ENCODE measurements around the gene PYROXD2.

The PYROXD2 gene

GRCh38 chr10:98367604-98368451 lies 47.2 kb downstream of the PYROXD2 start:
- TF ChIP-seq, protein P1, sequence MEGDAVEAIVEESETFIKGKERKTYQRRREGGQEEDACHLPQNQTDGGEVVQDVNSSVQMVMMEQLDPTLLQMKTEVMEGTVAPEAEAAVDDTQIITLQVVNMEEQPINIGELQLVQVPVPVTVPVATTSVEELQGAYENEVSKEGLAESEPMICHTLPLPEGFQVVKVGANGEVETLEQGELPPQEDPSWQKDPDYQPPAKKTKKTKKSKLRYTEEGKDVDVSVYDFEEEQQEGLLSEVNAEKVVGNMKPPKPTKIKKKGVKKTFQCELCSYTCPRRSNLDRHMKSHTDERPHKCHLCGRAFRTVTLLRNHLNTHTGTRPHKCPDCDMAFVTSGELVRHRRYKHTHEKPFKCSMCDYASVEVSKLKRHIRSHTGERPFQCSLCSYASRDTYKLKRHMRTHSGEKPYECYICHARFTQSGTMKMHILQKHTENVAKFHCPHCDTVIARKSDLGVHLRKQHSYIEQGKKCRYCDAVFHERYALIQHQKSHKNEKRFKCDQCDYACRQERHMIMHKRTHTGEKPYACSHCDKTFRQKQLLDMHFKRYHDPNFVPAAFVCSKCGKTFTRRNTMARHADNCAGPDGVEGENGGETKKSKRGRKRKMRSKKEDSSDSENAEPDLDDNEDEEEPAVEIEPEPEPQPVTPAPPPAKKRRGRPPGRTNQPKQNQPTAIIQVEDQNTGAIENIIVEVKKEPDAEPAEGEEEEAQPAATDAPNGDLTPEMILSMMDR (IDR thresholded peaks at IDR 0.05; ENCODE audit: low read length, missing control alignments): no peak
- H3K4me3 ChIP-seq (replicated peaks; ENCODE audit: low read depth, low read length): no peak overlapping the region
- DNase-seq (ENCODE audit: low read depth): no peak

GRCh38 chr10:98366062-98366530 lies 48.9 kb downstream of the PYROXD2 start:
- TF ChIP-seq, protein P1 (IDR thresholded peaks at IDR 0.05; ENCODE audit: low read length, missing control alignments): no peak
- no peak overlapping the region for H3K4me3 ChIP-seq (replicated peaks; ENCODE audit: low read depth, low read length)
- no peak for DNase-seq (ENCODE audit: low read depth)

GRCh38 chr10:98365406-98366061 lies 49.4 kb downstream of the PYROXD2 start:
- TF ChIP-seq, protein P1 (IDR thresholded peaks at IDR 0.05; ENCODE audit: low read length, missing control alignments): no peak
- H3K4me3 ChIP-seq (replicated peaks; ENCODE audit: low read depth, low read length): no peak overlapping the region

DNA sequence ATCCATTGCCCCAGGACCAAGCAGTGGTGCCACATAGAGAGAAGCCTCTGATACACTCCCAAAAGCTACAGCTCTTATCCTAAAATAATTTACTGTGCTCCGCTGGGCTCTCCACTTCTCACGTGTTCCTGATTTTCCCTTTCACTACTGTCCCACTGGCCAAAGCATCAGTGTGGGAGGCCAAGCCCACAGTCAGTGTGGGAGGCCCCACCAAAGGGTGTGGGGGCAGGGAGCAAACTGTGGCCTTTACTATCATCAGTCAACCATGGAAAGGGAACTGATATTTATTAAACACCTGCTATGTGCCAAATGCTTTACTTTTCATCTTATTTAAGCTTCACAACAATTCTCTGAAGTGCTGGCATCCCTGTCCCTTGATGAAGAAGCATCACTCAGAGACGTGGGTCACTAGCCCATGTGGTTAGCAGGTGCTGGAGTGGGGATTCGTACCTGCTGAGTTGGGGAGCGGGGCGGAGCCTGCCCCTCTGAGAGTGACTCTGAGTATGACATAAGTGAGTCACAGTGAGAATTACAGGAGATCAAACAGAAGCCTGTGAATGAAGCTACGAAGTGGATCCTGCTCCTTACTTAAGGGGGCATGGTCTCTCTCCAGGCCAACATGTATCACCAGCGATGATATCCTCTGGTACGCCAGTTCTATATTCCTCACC lies 50.4 kb downstream of the PYROXD2 start:
- H3K4me3 ChIP-seq (replicated peaks; ENCODE audit: low read depth, low read length): no peak overlapping the region

More at GRCh38 chr10:98365406-98366061, 49.4 kb downstream of the PYROXD2 start:
- DNase-seq (ENCODE audit: low read depth): no peak

GRCh38 chr10:98363220-98363619 lies 51.8 kb downstream of the PYROXD2 start:
- H3K4me3 ChIP-seq (replicated peaks; ENCODE audit: low read depth, low read length): no peak overlapping the region
- DNase-seq (ENCODE audit: low read depth): no peak
- TF ChIP-seq, protein P1 (IDR thresholded peaks at IDR 0.05; ENCODE audit: low read length, missing control alignments): no peak

More for the DNA sequence above, 50.4 kb downstream of the PYROXD2 start:
- TF ChIP-seq, protein P1 (IDR thresholded peaks at IDR 0.05; ENCODE audit: low read length, missing control alignments): no peak
- DNase-seq (ENCODE audit: low read depth): no peak

GRCh38 chr10:98361131-98362025 lies 53.6 kb downstream of the PYROXD2 start:
- TF ChIP-seq, protein P1 (IDR thresholded peaks at IDR 0.05; ENCODE audit: low read length, missing control alignments): no peak
- DNase-seq (ENCODE audit: low read depth): peak; percentile 99
- H3K4me3 ChIP-seq (replicated peaks; ENCODE audit: low read depth, low read length): peak overlapping the region; percentile 41

Data from fibroblast of pulmonary artery (primary cell).